Stomach (tissue), 4 donors: ENCODE data around the gene CNTNAP5.

Source experiments
- CTCF ChIP-seq, 7 experiments: fragments of 450-650 bp in 4 of 7; fragments of 200-600 bp in 3 of 7; sonication (generic) in 3 of 7; IDR thresholded peaks; one replicate each; pipeline ENCODE4 v1.5.1; 2016 to 2019; ENCODE audit warnings: antibody characterized with exemption in 7 of 7, control low read depth in 2 of 7, mild to moderate bottlenecking in 1 of 7
- EP300 ChIP-seq: sonication (generic); formaldehyde crosslinking; IDR thresholded peaks from one replicate; pipeline ENCODE4 v1.6.1; 2017; ENCODE audit warnings: antibody characterized with exemption
- POLR2A ChIP-seq, 4 donors: fragments of 450-650 bp; IDR thresholded peaks; one replicate each; pipeline ENCODE4 v1.6.1; 2016; ENCODE audit warnings: antibody characterized with exemption in 4 of 4, control low read depth in 2 of 4, mild to moderate bottlenecking in 1 of 4, moderate library complexity in 1 of 4
- POLR2AphosphoS5 ChIP-seq, 3 donors: sonication (generic); formaldehyde crosslinking; IDR thresholded peaks; one replicate each; pipeline ENCODE4 v1.6.1; 2016; ENCODE audit warnings: antibody characterized with exemption in 3 of 3

- TF ChIP-seq CTCF (IDR thresholded peaks at IDR 0.05) = no peak
- no peak for TF ChIP-seq POLR2A (IDR thresholded peaks at IDR 0.05)
- TF ChIP-seq EP300 = no peak
- no peak for TF ChIP-seq POLR2AphosphoS5 (IDR thresholded peaks at IDR 0.05)
Measured at GRCh38 chr2:124514236-124514635, 489.1 kb downstream of the CNTNAP5 start.
